Ureter (tissue), 1 donor: Measurements from ENCODE around the gene PSMB11. TPM values are rescaled to one million over a fixed set of nuclear protein-coding genes. Genes with fewer than 3 reads are reported as not detected.

Source experiments
- DNase-seq: peaks from one replicate; pipeline ENCODE4 v3.0.0-alpha.2; 2020; ENCODE audit warnings: low spot score
- total RNA-seq: library from RNA; stranded (reverse); gene quantifications from one replicate; pipeline ENCODE4 v1.2.4, GENCODE V29; 2023
- donor health status: DM: yes; HTN: yes; CAD: no.

The PSMB11 gene
- total RNA-seq, 1 donor from 2014 or later: not detected

GRCh38 chr14:23085458-23085857 lies 43.4 kb downstream of the PSMB11 start:
- DNase-seq: no peak

DNA sequence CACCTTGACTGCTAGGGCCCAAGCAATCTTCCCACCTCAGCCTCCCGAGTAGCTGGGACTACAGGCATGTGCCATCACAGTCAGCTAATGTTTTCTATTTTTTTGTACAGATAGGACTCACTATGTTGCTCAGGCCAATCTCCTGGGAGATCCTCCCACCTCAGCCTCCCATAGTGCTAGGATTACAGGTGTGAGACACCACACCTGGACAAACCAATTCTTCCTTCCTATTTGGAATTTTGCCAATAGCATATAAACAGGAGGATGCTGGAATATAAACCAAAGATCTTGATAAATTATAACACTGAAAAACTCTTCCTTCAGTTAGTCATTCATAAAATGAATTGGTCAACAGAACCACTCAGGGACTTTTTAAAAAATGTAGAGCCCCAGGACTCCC lies 44.6 kb downstream of the PSMB11 start:
- DNase-seq: no peak

DNA sequence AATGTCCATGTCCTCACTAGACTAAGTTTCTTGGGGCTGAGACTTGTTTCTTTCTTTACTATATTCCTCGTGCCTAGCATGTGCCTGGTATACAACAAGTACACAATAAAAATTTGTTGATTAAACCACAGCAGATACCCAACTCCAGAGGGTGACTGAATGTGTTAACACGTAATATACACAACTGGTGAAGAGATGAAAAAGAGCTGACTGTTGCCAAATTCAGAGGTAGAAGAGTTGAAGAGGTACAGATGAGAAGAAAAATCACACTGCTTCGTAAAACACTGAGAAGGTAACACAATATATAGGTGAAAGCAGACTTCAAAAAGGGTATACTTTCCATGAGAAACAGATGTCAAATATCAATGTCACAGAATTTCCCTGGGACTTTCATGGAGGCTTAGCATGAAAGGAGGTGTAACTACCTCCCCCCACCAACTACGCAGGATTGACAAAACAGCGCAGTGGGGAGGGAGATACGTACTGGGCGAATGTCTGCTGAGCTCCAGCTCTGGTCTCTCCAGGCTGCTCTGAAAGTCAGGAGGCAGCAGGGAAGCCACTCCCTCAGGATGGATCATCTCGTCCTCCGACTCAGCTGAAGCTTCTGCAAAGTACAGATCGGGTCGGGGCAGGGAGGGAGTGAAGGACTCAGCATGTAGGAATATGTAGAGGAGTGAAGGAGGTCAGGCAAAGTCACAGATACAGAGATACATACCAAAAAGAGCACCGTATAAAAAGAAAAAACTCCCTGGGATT lies 47.7 kb downstream of the PSMB11 start:
- DNase-seq: no peak

- DNase-seq: no peak
Measured at GRCh38 chr14:23090254-23090636, 48.2 kb downstream of the PSMB11 start.

DNA sequence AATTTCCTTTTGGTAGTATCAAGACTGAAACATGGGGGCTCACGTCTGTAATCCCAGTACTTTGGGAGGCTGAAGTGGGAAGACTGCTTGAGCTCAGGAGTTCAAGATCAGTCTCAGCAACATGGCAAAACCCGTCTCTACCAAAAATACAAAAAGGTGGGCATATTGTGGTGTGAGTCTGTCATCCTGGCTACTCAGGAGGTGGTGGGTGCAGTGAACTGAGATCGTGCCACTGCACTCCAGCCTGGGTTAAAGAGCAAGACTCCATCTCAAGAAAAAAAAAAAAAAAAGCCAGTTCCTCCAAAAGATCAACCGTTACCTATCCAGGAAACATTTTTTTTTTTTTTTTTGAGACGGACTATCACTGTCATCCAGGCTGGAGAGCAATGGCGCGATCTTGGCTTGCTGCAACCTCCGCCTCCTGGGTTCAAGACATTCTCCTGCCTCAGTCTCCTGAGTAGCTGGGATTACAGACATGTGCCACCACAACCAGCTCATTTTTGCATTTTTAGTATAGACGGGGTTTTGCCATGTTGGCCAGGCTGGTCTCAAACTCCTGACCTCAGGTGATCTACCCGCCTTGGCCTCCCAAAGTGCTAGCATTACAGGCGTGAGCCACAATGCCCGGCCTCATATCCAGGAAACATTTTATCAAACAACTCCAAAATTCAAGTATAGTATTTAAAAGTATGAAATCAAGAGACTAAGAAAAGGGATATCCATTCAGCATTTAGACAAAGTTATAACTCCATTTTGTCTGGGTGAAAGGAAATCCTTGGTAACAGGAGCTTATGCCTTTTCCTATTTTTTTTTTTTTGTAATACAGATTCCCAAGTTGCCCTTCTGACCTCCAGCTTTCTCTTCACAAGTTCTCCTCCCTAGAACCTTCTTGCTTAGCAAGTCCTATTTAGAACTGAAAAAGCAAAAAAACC lies 49.5 kb downstream of the PSMB11 start:
- DNase-seq: no peak

DNA sequence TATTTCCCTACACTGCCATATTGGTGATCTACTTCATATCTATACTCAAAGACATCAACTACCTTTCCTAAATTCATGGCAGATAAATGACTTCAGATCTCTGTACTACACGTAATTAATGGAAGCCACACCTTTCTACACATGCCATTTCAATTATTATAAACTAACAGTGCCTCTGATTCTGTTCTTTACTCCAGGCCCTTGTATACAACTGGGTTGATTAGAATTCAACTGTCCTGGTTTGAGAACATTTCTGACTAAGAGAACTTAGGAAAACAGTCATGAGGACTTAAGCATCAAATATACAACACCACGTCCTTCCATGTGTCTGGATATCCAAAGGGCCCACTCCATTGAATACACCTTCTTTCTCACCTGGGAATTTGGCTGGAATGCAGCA lies 51.1 kb downstream of the PSMB11 start:
- DNase-seq: no peak

- no peak for DNase-seq
Measured at GRCh38 chr14:23093526-23093925, 51.5 kb downstream of the PSMB11 start.

Other genes with a start within 250 kb of the PSMB11 start
- gene SLC7A7, start 226.8 kb upstream of the PSMB11 start, total RNA-seq: 10.6 TPM
- gene MRPL52, start 212.3 kb upstream of the PSMB11 start, total RNA-seq: 77.8 TPM
- 172 TPM for gene MMP14, start 205.6 kb upstream of the PSMB11 start, total RNA-seq
- 128 TPM for gene LRP10, start 170.5 kb upstream of the PSMB11 start, total RNA-seq
- 0.18 TPM for gene REM2, start 159.0 kb upstream of the PSMB11 start, total RNA-seq
- gene RBM23, start 123.1 kb upstream of the PSMB11 start, total RNA-seq: 84.4 TPM
- 80.9 TPM for gene PRMT5, start 112.8 kb upstream of the PSMB11 start, total RNA-seq
- 29.2 TPM for gene HAUS4, start 85.1 kb upstream of the PSMB11 start, total RNA-seq
- gene AJUBA, start 59.7 kb upstream of the PSMB11 start, total RNA-seq: 39.9 TPM
- gene C14orf93, start 32.1 kb upstream of the PSMB11 start, total RNA-seq: 10.8 TPM
- gene PSMB5, start 7.3 kb upstream of the PSMB11 start, total RNA-seq: 67.6 TPM
- gene CDH24, start 15.3 kb downstream of the PSMB11 start, total RNA-seq: 3.7 TPM
- 229 TPM for gene ACIN1, start 52.9 kb downstream of the PSMB11 start, total RNA-seq
- gene C14orf119, start 53.3 kb downstream of the PSMB11 start, total RNA-seq: 40.2 TPM
- gene CIROP, start 62.8 kb downstream of the PSMB11 start, total RNA-seq: not detected
- gene CEBPE, start 77.0 kb downstream of the PSMB11 start, total RNA-seq: not detected
- gene SLC7A8, start 141.4 kb downstream of the PSMB11 start, total RNA-seq: 58.5 TPM
- gene RNF212B, start 195.7 kb downstream of the PSMB11 start, total RNA-seq: not detected
- gene HOMEZ, start 243.9 kb downstream of the PSMB11 start, total RNA-seq: 32.7 TPM